ENCODE measurements around the gene CKAP2L. TPM values are rescaled to one million over a fixed set of nuclear protein-coding genes. Genes with fewer than 3 reads are reported as not detected.

Gene CKAP2L
- total and polyA plus RNA-seq, 9 of the 15 experiments (the other 6 are each of a cell fraction or from before 2014, with no cell fraction given), result 10.4 to 21.9 (median 14.2) TPM

DNA sequence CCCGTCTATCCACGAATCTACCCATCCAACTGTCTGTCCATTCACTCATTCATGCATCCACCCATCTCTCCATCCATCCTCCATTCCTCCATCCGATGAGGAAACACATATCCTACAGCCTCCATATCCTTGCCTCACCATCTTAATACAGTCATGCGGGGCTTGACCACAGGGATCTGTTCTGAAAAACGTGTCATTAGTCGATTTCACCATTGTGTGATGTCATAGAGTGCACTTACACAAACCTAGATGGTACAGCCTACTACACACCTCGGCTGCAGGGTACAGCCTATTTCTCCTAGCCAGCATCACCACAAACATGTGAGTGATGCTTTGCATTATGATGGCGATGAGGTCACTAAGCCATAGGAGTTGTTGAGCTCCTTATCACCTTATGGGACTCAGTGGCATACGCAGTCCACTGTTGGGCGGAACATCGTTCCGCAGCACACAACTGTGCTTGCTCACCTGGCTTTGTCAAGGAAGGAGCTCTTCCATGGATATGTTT, 45.5 kb downstream of the CKAP2L start:
- Histone ChIP-seq H3K9ac (ENCODE audit: insufficient read depth in 1 of 2, low read depth in 2 of 2, low read length in 2 of 2) (no peak overlapping the region), H3K27me3 (ENCODE audit: control insufficient read depth in 2 of 2, insufficient read depth in 2 of 2, low read length in 2 of 2) (no peaks in the 10 kb centered on the region), H3K27ac (ENCODE audit: extremely low read depth, low read depth, low read length) (no peak overlapping the region), H3K4me3 (no peak overlapping the region), H3K4me2 (ENCODE audit: insufficient read depth, low read length) (no peak overlapping the region), H3K9me3 (replicated peaks; ENCODE audit: control insufficient read depth, insufficient read depth, low read depth, low read length) (peaks cover 1% of the 10 kb centered on the region; the same call in 1 of the 2 replicates), H3K79me2 (ENCODE audit: control insufficient read depth, insufficient read depth, low read length) (no peaks in the 10 kb centered on the region), H3K36me3 (ENCODE audit: control insufficient read depth, insufficient read depth, low read length) (no peaks in the 10 kb centered on the region), H3K9me1 (ENCODE audit: control insufficient read depth, insufficient read depth, low read length) (no peaks in the 10 kb centered on the region), H4K20me1 (replicated peaks; ENCODE audit: control insufficient read depth, insufficient read depth, low read length) (no peaks in the 10 kb centered on the region), H2AFZ (ENCODE audit: low read depth, low read length) (no peak overlapping the region), H3K4me1 (replicated peaks in 1 of 2; ENCODE audit: control insufficient read depth in 2 of 2, insufficient read depth in 2 of 2, low read length in 2 of 2) (peaks cover 17 to 33% of the 10 kb centered on the region in 2 experiments; a peak in 4 of 5 replicates)
- POLR2A ChIA-PET, result interaction anchor here (1.0 to 1.6 kb wide), 2 partner anchors 12 to 18 kb away, joined by 3 to 7 read pairs; no protein-coding TSS in a partner anchor
- no peak for FAIRE-seq
- intact Hi-C loops (cut with micrococcal nuclease), result no loop called here
- CTCF ChIA-PET (ENCODE audit: low intra/inter-chr PET ratio), result interaction anchor here (0.6 kb wide), 1 partner anchor 130 kb away, joined by 3 read pairs; no protein-coding TSS in a partner anchor
- in situ Hi-C loops (cut with MboI), result no loop called here
- DNase-seq (ENCODE audit: extremely low read depth in 1 of 4, low spot score in 3 of 4), result no peak
- 60% methylated on average over 12 of the region's 12 CpGs for WGBS (ENCODE audit: insufficient coverage, low coverage, missing lambda C conversion rate)
- no peak for TF ChIP-seq ATF1 (CRISPR knock-in tag; IDR thresholded peaks at IDR 0.05)
- peak; percentile 41; the same call in 1 of the 2 replicates for TF ChIP-seq ATF1 (tag; IDR thresholded peaks at IDR 0.05)
- TF ChIP-seq, protein P1, sequence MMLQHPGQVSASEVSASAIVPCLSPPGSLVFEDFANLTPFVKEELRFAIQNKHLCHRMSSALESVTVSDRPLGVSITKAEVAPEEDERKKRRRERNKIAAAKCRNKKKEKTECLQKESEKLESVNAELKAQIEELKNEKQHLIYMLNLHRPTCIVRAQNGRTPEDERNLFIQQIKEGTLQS (IDR thresholded peaks at IDR 0.05), result peak; percentile 24; the same call in 1 of the 2 replicates
- TF ChIP-seq, protein P1 (CRISPR knock-in tag; conservative IDR thresholded peaks at IDR 0.05), result no peak
- 0 out of 2 replicates have a peak, but pooled peaks have one; percentile 27 for TF ChIP-seq CREB1 (IDR thresholded peaks at IDR 0.05)
- TF ChIP-seq CREB1 (CRISPR knock-in tag; IDR thresholded peaks at IDR 0.05), result no peak
- TF ChIP-seq NR3C1 (CRISPR knock-in tag; IDR thresholded peaks at IDR 0.05), result no peak
- BruUV-seq (replicated peaks), result no TSS peak
- no peak for ATAC-seq
